ENCODE results near the gene BRCA1. TPM values are rescaled to one million over a fixed set of nuclear protein-coding genes. Genes with fewer than 3 reads are reported as not detected.
A peak's percentile ranks its signal among the peaks of the same experiment; 100 is the strongest.

Gene BRCA1
- total RNA-seq, 4 donors from 2014 or later: 1.2 to 30.7 (median 15.4) TPM

DNA sequence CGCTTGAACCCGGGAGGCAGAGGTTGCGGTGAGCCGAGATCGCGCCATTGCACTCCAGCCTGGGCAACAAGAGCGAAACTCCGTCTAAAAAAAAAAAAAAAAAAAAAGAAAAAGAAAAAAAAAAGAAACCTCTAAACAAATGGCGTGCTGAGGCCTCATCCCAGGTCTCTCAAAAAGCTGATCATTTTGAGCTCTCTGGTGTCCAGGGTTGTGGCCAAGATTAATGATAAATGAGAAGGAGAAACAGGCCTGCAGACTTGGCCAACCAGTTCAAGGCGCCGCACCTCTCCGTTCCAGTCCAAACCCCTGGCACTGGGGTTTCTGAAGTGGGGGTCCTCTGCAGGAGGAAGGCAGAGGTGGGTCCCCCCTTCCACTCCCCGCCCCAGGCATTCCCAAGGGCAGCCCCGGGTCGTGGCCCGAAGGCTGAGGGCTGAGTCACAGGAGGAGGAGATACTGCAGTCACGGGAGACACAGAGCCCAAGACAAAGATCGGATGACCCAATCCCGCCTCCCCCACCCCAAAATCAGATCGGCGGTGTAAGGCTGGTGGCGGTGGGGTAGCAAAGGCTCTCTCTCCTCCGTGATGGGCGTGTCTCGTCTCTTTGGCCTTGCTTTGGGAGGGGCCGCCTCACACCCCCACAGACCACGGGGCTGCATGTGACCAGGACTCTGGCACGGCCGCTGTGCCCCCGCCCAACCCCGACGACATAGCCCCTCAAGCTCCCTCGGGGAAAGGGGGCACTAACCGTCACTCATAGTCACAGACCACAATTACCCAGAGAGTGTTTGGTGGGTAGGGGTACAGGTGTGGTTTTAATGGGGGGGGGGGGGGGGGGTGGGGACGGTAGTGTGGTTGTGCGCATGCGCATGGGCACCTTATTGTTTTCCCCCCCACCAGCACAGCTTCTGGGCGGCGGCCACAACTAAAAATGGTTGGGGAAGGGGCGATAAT is 104.1 kb downstream of the BRCA1 start:
- Histone ChIP-seq H3K36me3 (no peaks in the 10 kb centered on the region), H3K27ac (peak overlapping the region; percentile 89 to 91), H3K4me3 (peak overlapping the region; percentile 79 to 96), H3K9me3 (no peaks in the 10 kb centered on the region), H3K27me3 (no peaks in the 10 kb centered on the region), H3K4me1 (peaks cover 0 to 11% of the 10 kb centered on the region in 2 donors)
- intact Hi-C loops (cut with DNase I; ENCODE audit: low total_unique reads): no loop called here
- DNase-seq: peak; percentile 81 to 82
- TF ChIP-seq POLR2A (IDR thresholded peaks at IDR 0.05): peak in 1 of 2 donors; percentile 61
- TF ChIP-seq, protein P1, sequence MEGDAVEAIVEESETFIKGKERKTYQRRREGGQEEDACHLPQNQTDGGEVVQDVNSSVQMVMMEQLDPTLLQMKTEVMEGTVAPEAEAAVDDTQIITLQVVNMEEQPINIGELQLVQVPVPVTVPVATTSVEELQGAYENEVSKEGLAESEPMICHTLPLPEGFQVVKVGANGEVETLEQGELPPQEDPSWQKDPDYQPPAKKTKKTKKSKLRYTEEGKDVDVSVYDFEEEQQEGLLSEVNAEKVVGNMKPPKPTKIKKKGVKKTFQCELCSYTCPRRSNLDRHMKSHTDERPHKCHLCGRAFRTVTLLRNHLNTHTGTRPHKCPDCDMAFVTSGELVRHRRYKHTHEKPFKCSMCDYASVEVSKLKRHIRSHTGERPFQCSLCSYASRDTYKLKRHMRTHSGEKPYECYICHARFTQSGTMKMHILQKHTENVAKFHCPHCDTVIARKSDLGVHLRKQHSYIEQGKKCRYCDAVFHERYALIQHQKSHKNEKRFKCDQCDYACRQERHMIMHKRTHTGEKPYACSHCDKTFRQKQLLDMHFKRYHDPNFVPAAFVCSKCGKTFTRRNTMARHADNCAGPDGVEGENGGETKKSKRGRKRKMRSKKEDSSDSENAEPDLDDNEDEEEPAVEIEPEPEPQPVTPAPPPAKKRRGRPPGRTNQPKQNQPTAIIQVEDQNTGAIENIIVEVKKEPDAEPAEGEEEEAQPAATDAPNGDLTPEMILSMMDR (IDR thresholded peaks at IDR 0.05): no peak

- no peaks in the 10 kb centered on the region for H3K36me3 ChIP-seq
- intact Hi-C loops (cut with DNase I; ENCODE audit: low total_unique reads): no loop called here
- H3K27ac ChIP-seq: peak overlapping the region; percentile 89 to 91
- no peaks in the 10 kb centered on the region for H3K27me3 ChIP-seq
- H3K9me3 ChIP-seq: no peaks in the 10 kb centered on the region
- H3K4me3 ChIP-seq: no peak overlapping the region
- TF ChIP-seq POLR2A (IDR thresholded peaks at IDR 0.05): no peak
- TF ChIP-seq, protein P1 (IDR thresholded peaks at IDR 0.05): no peak
- DNase-seq: no peak
- H3K4me1 ChIP-seq: peaks cover 0 to 11% of the 10 kb centered on the region in 2 donors
Measured at GRCh38 chr17:43020030-43020621, 105.0 kb downstream of the BRCA1 start.

DNA sequence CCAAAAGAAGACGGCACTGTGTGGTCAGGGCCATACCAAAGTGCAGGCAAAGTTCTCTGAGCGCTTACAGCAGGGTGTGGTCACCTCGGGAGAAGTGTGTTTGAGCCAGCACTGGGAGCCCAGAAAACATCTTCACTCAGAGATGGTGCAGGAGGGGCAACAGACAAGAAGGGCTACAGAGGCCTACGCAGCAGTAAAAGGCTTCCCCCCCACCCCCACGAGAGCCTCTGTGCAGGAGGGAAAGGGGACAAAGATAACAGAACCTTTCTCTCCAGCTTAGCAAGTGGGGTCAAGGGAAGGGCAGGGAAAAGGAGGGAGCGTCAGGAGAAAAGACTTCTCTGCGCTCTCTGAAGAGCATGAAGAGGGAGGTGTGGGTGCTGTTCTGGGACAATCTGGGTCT is 105.7 kb downstream of the BRCA1 start:
- Histone ChIP-seq H3K9me3 (no peaks in the 10 kb centered on the region), H3K27me3 (no peaks in the 10 kb centered on the region), H3K4me3 (no peak overlapping the region), H3K27ac (peak overlapping the region; percentile 89 to 91), H3K4me1 (peaks cover 0 to 11% of the 10 kb centered on the region in 2 donors), H3K36me3 (no peaks in the 10 kb centered on the region)
- no peak for DNase-seq
- TF ChIP-seq, protein P1 (IDR thresholded peaks at IDR 0.05): no peak
- no peak for TF ChIP-seq POLR2A (IDR thresholded peaks at IDR 0.05)
- intact Hi-C loops (cut with DNase I; ENCODE audit: low total_unique reads): no loop called here

DNA sequence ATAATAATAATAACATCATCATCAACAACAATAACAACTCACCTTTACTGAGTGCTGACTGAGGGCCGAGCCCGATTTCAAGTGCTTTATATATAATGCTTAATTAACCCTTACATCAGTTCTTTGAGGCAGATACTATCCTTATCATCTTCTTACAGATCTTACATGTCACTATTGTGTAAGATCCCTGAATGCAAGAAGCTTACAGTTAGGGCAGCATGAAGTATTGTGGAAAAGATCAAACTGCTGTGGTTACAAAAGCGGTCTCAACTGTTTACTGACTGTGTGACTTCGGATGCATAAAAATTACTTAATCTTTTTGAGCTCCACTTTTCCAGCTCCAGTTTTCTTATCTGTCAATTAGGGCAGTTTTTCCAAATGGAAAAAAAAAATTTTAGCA is 106.2 kb downstream of the BRCA1 start:
- no peak for DNase-seq
- Histone ChIP-seq H3K4me3 (no peak overlapping the region), H3K4me1 (peaks cover 0 to 11% of the 10 kb centered on the region in 2 donors), H3K27me3 (no peaks in the 10 kb centered on the region), H3K27ac (peak overlapping the region; percentile 30 to 89), H3K36me3 (no peaks in the 10 kb centered on the region), H3K9me3 (no peaks in the 10 kb centered on the region)
- intact Hi-C loops (cut with DNase I; ENCODE audit: low total_unique reads): no loop called here
- no peak for TF ChIP-seq POLR2A (IDR thresholded peaks at IDR 0.05)
- TF ChIP-seq, protein P1 (IDR thresholded peaks at IDR 0.05): no peak

Data from uterus (tissue), 4 donors.